Activated T-helper 1 cell treated with anti-CD3 and anti-CD28 coated beads, Interleukin-2, amount 50 U/mL, for 16 hours (primary cell): ENCODE results near the gene SEC63.
"Not testable (repeated sequence)": the region's sequence is repeated elsewhere in the genome, so short reads cannot be mapped to it uniquely, and the experiment has no call there.

ENCODE experiments used
- DNase-seq, 2 donors: peaks; one replicate each; pipeline ENCODE4 v3.0.0-alpha.2; 2020; ENCODE audit warnings: low read depth in 1 of 2, low spot score in 1 of 2

The SEC63 gene

GRCh38 chr6:107934229-107934628, 23.8 kb downstream of the SEC63 start:
- not testable (repeated sequence) for DNase-seq

- DNase-seq, result no peak
Measured at GRCh38 chr6:107932580-107932979, 25.4 kb downstream of the SEC63 start.

GRCh38 chr6:107931894-107932293, 26.1 kb downstream of the SEC63 start:
- DNase-seq, result no peak

GRCh38 chr6:107928984-107929383, 29.0 kb downstream of the SEC63 start:
- DNase-seq, result no peak

- DNase-seq, result not testable (repeated sequence)
Measured at GRCh38 chr6:107926697-107927544, 31.1 kb downstream of the SEC63 start.

GRCh38 chr6:107917451-107918375, 40.3 kb downstream of the SEC63 start:
- no peak for DNase-seq

- DNase-seq, result not testable (repeated sequence)
Measured at GRCh38 chr6:107916961-107917360, 41.0 kb downstream of the SEC63 start.

GRCh38 chr6:107911692-107912091, 46.3 kb downstream of the SEC63 start:
- DNase-seq, result no peak

- no peak for DNase-seq
Measured at GRCh38 chr6:107894809-107895396, 63.1 kb downstream of the SEC63 start.

GRCh38 chr6:107890431-107890830, 67.6 kb downstream of the SEC63 start:
- DNase-seq, result not testable (repeated sequence)

GRCh38 chr6:107885950-107886349, 72.1 kb downstream of the SEC63 start:
- not testable (repeated sequence) for DNase-seq

- no peak for DNase-seq
Measured at GRCh38 chr6:107879941-107880340, 78.1 kb downstream of the SEC63 start.

- no peak for DNase-seq
Measured at GRCh38 chr6:107877968-107878367, 80.0 kb downstream of the SEC63 start.

- DNase-seq, result no peak
Measured at GRCh38 chr6:107871976-107872375, 86.0 kb downstream of the SEC63 start.

- DNase-seq, result not testable (repeated sequence)
Measured at GRCh38 chr6:107871512-107871911, 86.5 kb downstream of the SEC63 start.

GRCh38 chr6:107871016-107871415, 87.0 kb downstream of the SEC63 start:
- no peak for DNase-seq

- no peak for DNase-seq
Measured at GRCh38 chr6:107870381-107870780, 87.6 kb downstream of the SEC63 start.

GRCh38 chr6:107869871-107870270, 88.1 kb downstream of the SEC63 start:
- DNase-seq, result no peak

GRCh38 chr6:107868867-107869611, 89.0 kb downstream of the SEC63 start:
- DNase-seq, result no peak

GRCh38 chr6:107867302-107867615, 90.7 kb downstream of the SEC63 start:
- DNase-seq, result no peak
